HG02623 (cell line): ENCODE measurements around the gene WDR20.

ENCODE experiments used
- ATAC-seq: cut with Tn5 transposase; IDR thresholded peaks from one replicate; pipeline ENCODE4 v1.9.1; 2021; ENCODE audit warnings: moderate library complexity; ENCODE audit not compliant: unreplicated experiment

WDR20 gene

GRCh38 chr14:102195446-102195845 is 55.7 kb downstream of the WDR20 start:
- no peak for ATAC-seq

- no peak for ATAC-seq
Observed at GRCh38 chr14:102196039-102196901, 56.6 kb downstream of the WDR20 start.

GRCh38 chr14:102196902-102197230 is 57.2 kb downstream of the WDR20 start:
- ATAC-seq, result no peak

GRCh38 chr14:102197317-102197853 is 57.7 kb downstream of the WDR20 start:
- no peak for ATAC-seq

GRCh38 chr14:102200690-102201352 is 61.1 kb downstream of the WDR20 start:
- no peak for ATAC-seq

GRCh38 chr14:102201353-102201738 is 61.6 kb downstream of the WDR20 start:
- ATAC-seq, result no peak

GRCh38 chr14:102201776-102202175 is 62.1 kb downstream of the WDR20 start:
- ATAC-seq, result no peak

GRCh38 chr14:102202944-102203343 is 63.2 kb downstream of the WDR20 start:
- ATAC-seq, result no peak

GRCh38 chr14:102203382-102203781 is 63.7 kb downstream of the WDR20 start:
- ATAC-seq, result no peak

GRCh38 chr14:102205560-102205959 is 65.9 kb downstream of the WDR20 start:
- ATAC-seq, result no peak

GRCh38 chr14:102206918-102207317 is 67.2 kb downstream of the WDR20 start:
- no peak for ATAC-seq

GRCh38 chr14:102207831-102208365 is 68.2 kb downstream of the WDR20 start:
- no peak for ATAC-seq

- ATAC-seq, result no peak
Observed at GRCh38 chr14:102208741-102209140, 69.0 kb downstream of the WDR20 start.

GRCh38 chr14:102209224-102209966 is 69.7 kb downstream of the WDR20 start:
- ATAC-seq, result no peak

GRCh38 chr14:102210421-102211042 is 70.8 kb downstream of the WDR20 start:
- no peak for ATAC-seq

- ATAC-seq, result no peak
Observed at GRCh38 chr14:102211240-102211639, 71.5 kb downstream of the WDR20 start.

- no peak for ATAC-seq
Observed at GRCh38 chr14:102212356-102212755, 72.7 kb downstream of the WDR20 start.

- ATAC-seq, result no peak
Observed at GRCh38 chr14:102212845-102213244, 73.1 kb downstream of the WDR20 start.

- no peak for ATAC-seq
Observed at GRCh38 chr14:102213470-102213869, 73.8 kb downstream of the WDR20 start.

- no peak for ATAC-seq
Observed at GRCh38 chr14:102213984-102214658, 74.4 kb downstream of the WDR20 start.
